KMS-11 (cell line): ENCODE results near the gene CD1C.

Experiments used
- H2AFZ ChIP-seq: fragments of 200-600 bp; sonication (generic); 2 replicates; pipeline ENCODE4 v1.6.1; 2016; ENCODE audit warnings: antibody characterized with exemption, mixed run types, low read depth
- H3K27ac ChIP-seq: fragments of 200-600 bp; sonication (generic); 2 replicates; pipeline ENCODE4 v1.6.1; 2016; ENCODE audit warnings: mild to moderate bottlenecking, mixed run types
- H3K27me3 ChIP-seq: fragments of 200-600 bp; sonication (generic); 2 replicates; pipeline ENCODE4 v1.6.1; 2017; ENCODE audit warnings: mild to moderate bottlenecking, low read depth, mixed run types, moderate library complexity; ENCODE audit not compliant: insufficient read depth
- H3K36me3 ChIP-seq: fragments of 200-600 bp; sonication (generic); 2 replicates; pipeline ENCODE4 v1.6.1; 2017; ENCODE audit warnings: mild to moderate bottlenecking, mixed run types; ENCODE audit not compliant: insufficient read depth
- H3K4me1 ChIP-seq: fragments of 200-600 bp; sonication (generic); 2 replicates; pipeline ENCODE4 v1.6.1; 2016; ENCODE audit warnings: mild to moderate bottlenecking, low read depth, mixed run types; ENCODE audit not compliant: poor library complexity, severe bottlenecking
- H3K4me2 ChIP-seq: fragments of 200-600 bp; sonication (generic); 2 replicates; pipeline ENCODE4 v1.7.0; 2016; ENCODE audit warnings: mild to moderate bottlenecking, mixed run types
- H3K4me3 ChIP-seq: fragments of 200-600 bp; sonication (generic); IDR thresholded peaks from 2 replicates; pipeline ENCODE4 v1.6.1; 2017; ENCODE audit warnings: low read depth, low read length, mixed read lengths; ENCODE audit not compliant: insufficient read depth
- H3K79me2 ChIP-seq: fragments of 200-600 bp; sonication (generic); 2 replicates; pipeline ENCODE4 v1.6.1; 2016; ENCODE audit warnings: low read depth, mixed run types; ENCODE audit not compliant: insufficient read depth
- H3K9ac ChIP-seq: fragments of 200-600 bp; sonication (generic); 2 replicates; pipeline ENCODE4 v1.6.1; 2016; ENCODE audit warnings: mild to moderate bottlenecking, mixed run types
- H4K20me1 ChIP-seq: fragments of 200-600 bp; sonication (generic); 2 replicates; pipeline ENCODE4 v1.6.1; 2016; ENCODE audit warnings: mild to moderate bottlenecking, mixed run types; ENCODE audit not compliant: insufficient read depth
- TF ChIP-seq, protein P1 (sequence below): fragments of 200-600 bp; sonication (generic); conservative IDR thresholded peaks from 2 replicates; pipeline ENCODE4 v1.6.1; 2017; ENCODE audit warnings: low read depth, mild to moderate bottlenecking, antibody characterized with exemption, low read length, moderate library complexity, mixed read lengths

CD1C gene

GRCh38 chr1:158285756-158286241 is 3.9 kb upstream of the CD1C start:
- Histone ChIP-seq H3K4me2 (no peak overlapping the region), H3K27me3 (no peaks in the 10 kb centered on the region), H3K36me3 (no peaks in the 10 kb centered on the region), H3K27ac (no peak overlapping the region), H3K9ac (no peak overlapping the region), H2AFZ (no peak overlapping the region), H4K20me1 (no peaks in the 10 kb centered on the region), H3K4me1 (no peaks in the 10 kb centered on the region), H3K4me3 (no peak overlapping the region), H3K79me2 (no peaks in the 10 kb centered on the region)
- TF ChIP-seq, protein P1, sequence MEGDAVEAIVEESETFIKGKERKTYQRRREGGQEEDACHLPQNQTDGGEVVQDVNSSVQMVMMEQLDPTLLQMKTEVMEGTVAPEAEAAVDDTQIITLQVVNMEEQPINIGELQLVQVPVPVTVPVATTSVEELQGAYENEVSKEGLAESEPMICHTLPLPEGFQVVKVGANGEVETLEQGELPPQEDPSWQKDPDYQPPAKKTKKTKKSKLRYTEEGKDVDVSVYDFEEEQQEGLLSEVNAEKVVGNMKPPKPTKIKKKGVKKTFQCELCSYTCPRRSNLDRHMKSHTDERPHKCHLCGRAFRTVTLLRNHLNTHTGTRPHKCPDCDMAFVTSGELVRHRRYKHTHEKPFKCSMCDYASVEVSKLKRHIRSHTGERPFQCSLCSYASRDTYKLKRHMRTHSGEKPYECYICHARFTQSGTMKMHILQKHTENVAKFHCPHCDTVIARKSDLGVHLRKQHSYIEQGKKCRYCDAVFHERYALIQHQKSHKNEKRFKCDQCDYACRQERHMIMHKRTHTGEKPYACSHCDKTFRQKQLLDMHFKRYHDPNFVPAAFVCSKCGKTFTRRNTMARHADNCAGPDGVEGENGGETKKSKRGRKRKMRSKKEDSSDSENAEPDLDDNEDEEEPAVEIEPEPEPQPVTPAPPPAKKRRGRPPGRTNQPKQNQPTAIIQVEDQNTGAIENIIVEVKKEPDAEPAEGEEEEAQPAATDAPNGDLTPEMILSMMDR: no peak

- H3K9ac ChIP-seq: no peak overlapping the region
- TF ChIP-seq, protein P1: no peak
- no peak overlapping the region for H3K27ac ChIP-seq
- no peaks in the 10 kb centered on the region for H4K20me1 ChIP-seq
- no peaks in the 10 kb centered on the region for H3K27me3 ChIP-seq
- no peaks in the 10 kb centered on the region for H3K4me1 ChIP-seq
- no peak overlapping the region for H2AFZ ChIP-seq
- H3K36me3 ChIP-seq: no peaks in the 10 kb centered on the region
- H3K4me2 ChIP-seq: no peak overlapping the region
- no peaks in the 10 kb centered on the region for H3K79me2 ChIP-seq
- no peak overlapping the region for H3K4me3 ChIP-seq
These were observed 3.2 kb upstream of the CD1C start for GRCh38 chr1:158286487-158286886.

DNA sequence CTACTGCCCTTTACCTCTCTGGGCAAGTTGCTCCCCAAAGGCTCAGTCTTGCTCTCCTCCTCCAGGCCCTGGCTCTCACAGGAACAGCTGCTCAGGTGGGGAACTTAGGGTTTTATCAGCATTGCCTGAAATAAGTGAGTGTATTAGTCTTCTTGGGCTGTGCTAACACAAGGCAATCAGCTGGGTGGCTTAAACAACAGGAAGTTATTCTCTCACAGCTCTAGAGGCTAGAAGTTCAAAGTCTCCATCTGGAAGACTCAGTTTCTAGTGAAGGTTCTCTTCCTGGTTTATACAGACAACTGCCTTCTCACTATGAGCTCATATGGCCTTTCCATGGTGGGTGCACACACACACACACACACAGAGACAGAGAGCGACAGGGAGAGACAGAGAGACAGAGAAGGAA is 2.8 kb upstream of the CD1C start:
- no peak overlapping the region for H3K27ac ChIP-seq
- H3K4me2 ChIP-seq: no peak overlapping the region
- no peaks in the 10 kb centered on the region for H3K79me2 ChIP-seq
- no peaks in the 10 kb centered on the region for H3K36me3 ChIP-seq
- H3K4me3 ChIP-seq: no peak overlapping the region
- H3K4me1 ChIP-seq: no peaks in the 10 kb centered on the region
- no peaks in the 10 kb centered on the region for H4K20me1 ChIP-seq
- no peaks in the 10 kb centered on the region for H3K27me3 ChIP-seq
- TF ChIP-seq, protein P1: no peak
- H3K9ac ChIP-seq: no peak overlapping the region
- no peak overlapping the region for H2AFZ ChIP-seq

GRCh38 chr1:158290321-158290844 is 660 bp downstream of the CD1C start:
- no peak overlapping the region for H2AFZ ChIP-seq
- TF ChIP-seq, protein P1: no peak
- no peak overlapping the region for H3K9ac ChIP-seq
- H3K4me1 ChIP-seq: no peaks in the 10 kb centered on the region
- no peaks in the 10 kb centered on the region for H3K79me2 ChIP-seq
- no peaks in the 10 kb centered on the region for H4K20me1 ChIP-seq
- no peak overlapping the region for H3K27ac ChIP-seq
- H3K36me3 ChIP-seq: no peaks in the 10 kb centered on the region
- no peak overlapping the region for H3K4me3 ChIP-seq
- no peaks in the 10 kb centered on the region for H3K27me3 ChIP-seq
- no peak overlapping the region for H3K4me2 ChIP-seq
